Tibial nerve (tissue), 4 donors: ENCODE data around the gene F8A2.
"Not testable (repeated sequence)": the region's sequence is repeated elsewhere in the genome, so short reads cannot be mapped to it uniquely, and the experiment has no call there.

Source experiments
- CTCF ChIP-seq, 5 experiments: fragments of 200-600 bp in 3 of 5; fragments of 450-650 bp in 2 of 5; sonication (generic) in 3 of 5; IDR thresholded peaks; one replicate each; pipeline ENCODE4 v1.5.1; 2016 to 2019; ENCODE audit warnings: antibody characterized with exemption in 5 of 5, mild to moderate bottlenecking in 3 of 5, moderate library complexity in 2 of 5
- EP300 ChIP-seq, 2 donors: sonication (generic); formaldehyde crosslinking; IDR thresholded peaks; one replicate each; pipeline ENCODE4 v1.6.1; 2017; ENCODE audit warnings: antibody characterized with exemption in 2 of 2, mild to moderate bottlenecking in 1 of 2

GRCh38 chrX:155335337-155335712 lies 46.6 kb upstream of the F8A2 start:
- TF ChIP-seq CTCF, EP300 (IDR thresholded peaks at IDR 0.05): not testable (repeated sequence)
